BLaER1 (cell line): ENCODE data around the gene GJD2.

Experiments
- H3K27ac ChIP-seq: shearing (Covaris generic); formaldehyde crosslinking; 2 replicates; pipeline ENCODE4 v1.8.1; 2022
- H3K27me3 ChIP-seq: shearing (Covaris generic); formaldehyde crosslinking; 2 replicates; pipeline ENCODE4 v1.8.1; 2022
- H3K36me3 ChIP-seq: shearing (Covaris generic); formaldehyde crosslinking; 2 replicates; pipeline ENCODE4 v1.8.1; 2022
- H3K4me1 ChIP-seq: shearing (Covaris generic); formaldehyde crosslinking; 2 replicates; pipeline ENCODE4 v1.8.1; 2022
- H3K4me2 ChIP-seq: shearing (Covaris generic); formaldehyde crosslinking; 2 replicates; pipeline ENCODE4 v1.8.1; 2022
- H3K4me3 ChIP-seq: shearing (Covaris generic); formaldehyde crosslinking; 2 replicates; pipeline ENCODE4 v1.8.1; 2022
- H3K9ac ChIP-seq: shearing (Covaris generic); formaldehyde crosslinking; 2 replicates; pipeline ENCODE4 v1.8.1; 2022
- H3K9me3 ChIP-seq: shearing (Covaris generic); formaldehyde crosslinking; 2 replicates; pipeline ENCODE4 v1.8.1; 2022
- H4K20me1 ChIP-seq: shearing (Covaris generic); formaldehyde crosslinking; 2 replicates; pipeline ENCODE4 v1.8.1; 2022
- Cebpa-rat ChIP-seq: shearing (Covaris generic); IDR thresholded peaks from 2 replicates; pipeline ENCODE4 v1.8.1; 2022

Gene GJD2

DNA sequence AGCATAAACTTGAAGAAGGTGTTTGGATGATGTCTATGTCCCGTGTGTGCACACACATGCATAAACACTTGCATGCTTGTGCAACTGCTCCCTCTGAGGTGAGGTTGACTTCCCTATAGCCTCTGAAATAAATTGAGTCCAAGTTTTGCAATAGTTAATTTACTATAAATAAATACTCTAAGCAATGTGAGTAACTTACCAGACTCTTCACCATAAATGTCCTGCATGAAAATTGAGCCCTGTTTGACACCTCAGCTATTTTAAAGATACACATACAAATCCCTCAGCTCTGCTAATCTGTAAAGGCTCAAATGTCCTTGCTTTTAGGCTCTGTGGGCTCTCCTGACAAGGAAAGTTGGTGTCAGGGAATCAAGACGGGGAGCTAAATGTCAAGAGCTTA, 37.1 kb downstream of the GJD2 start:
- no peak overlapping the region for H3K9ac ChIP-seq
- H3K36me3 ChIP-seq, result no peaks in the 10 kb centered on the region
- no peak overlapping the region for H3K4me3 ChIP-seq
- no peak overlapping the region for H3K4me2 ChIP-seq
- H3K27me3 ChIP-seq, result no peaks in the 10 kb centered on the region
- no peak for TF ChIP-seq Cebpa-rat
- H3K27ac ChIP-seq, result no peak overlapping the region
- no peaks in the 10 kb centered on the region for H3K4me1 ChIP-seq
- H3K9me3 ChIP-seq, result no peaks in the 10 kb centered on the region
- no peaks in the 10 kb centered on the region for H4K20me1 ChIP-seq

DNA sequence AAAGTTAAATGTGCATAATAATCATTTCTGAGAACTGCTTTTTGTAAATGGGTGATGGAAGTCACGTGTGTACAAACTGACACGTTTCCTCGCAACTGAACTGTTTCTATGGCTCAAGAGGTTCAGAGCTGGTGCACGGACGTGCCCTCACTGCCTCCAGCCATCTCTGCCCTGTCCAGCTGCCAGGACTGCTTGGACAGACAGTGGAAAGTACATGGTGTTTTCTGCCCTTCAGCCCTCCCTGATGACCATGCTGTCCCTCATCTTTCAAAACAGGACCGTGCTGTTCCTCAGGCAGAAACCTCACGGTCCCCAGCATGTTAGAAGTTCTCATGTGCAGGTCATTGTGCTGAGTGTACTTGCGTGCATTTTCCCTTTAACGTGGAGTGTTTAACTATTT, 38.7 kb downstream of the GJD2 start:
- Histone ChIP-seq H4K20me1 (no peaks in the 10 kb centered on the region), H3K27me3 (no peaks in the 10 kb centered on the region), H3K9ac (no peak overlapping the region), H3K9me3 (no peaks in the 10 kb centered on the region), H3K36me3 (no peaks in the 10 kb centered on the region), H3K27ac (no peak overlapping the region), H3K4me3 (no peak overlapping the region), H3K4me2 (no peak overlapping the region), H3K4me1 (no peaks in the 10 kb centered on the region)
- no peak for TF ChIP-seq Cebpa-rat

DNA sequence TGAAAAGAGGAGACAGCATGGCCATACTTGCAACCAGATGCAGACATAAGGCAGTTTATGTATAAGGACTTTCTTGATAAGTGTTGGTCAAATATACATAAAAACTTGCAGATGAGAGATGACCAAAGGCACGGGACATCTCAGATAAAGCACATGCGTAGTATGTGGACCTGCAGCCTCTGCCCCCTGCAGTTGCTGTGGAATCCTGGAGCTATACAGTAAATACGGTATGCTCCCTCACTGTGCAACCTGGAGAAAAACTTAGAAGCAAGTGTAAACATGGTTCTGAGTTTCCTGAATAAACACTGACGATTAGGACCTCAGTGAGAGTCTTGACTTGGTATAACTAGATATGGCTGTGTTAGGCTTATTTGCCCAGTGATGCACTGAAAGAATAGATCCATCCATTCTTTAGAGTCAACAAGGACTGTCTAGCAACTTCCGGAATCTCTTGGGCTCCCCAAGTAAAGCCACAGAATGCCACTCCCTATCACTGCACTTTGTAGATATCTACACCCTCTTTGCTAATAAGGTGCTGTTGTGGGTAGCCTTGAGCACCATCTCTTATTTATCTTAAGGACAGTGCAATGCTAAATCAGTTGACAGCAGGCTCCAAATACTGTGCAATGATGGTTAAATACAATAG, 40.2 kb downstream of the GJD2 start:
- no peaks in the 10 kb centered on the region for H3K36me3 ChIP-seq
- no peak for TF ChIP-seq Cebpa-rat
- H3K4me3 ChIP-seq, result no peak overlapping the region
- no peaks in the 10 kb centered on the region for H4K20me1 ChIP-seq
- H3K4me2 ChIP-seq, result no peak overlapping the region
- no peaks in the 10 kb centered on the region for H3K27me3 ChIP-seq
- no peaks in the 10 kb centered on the region for H3K4me1 ChIP-seq
- no peak overlapping the region for H3K9ac ChIP-seq
- no peak overlapping the region for H3K27ac ChIP-seq
- H3K9me3 ChIP-seq, result no peaks in the 10 kb centered on the region

DNA sequence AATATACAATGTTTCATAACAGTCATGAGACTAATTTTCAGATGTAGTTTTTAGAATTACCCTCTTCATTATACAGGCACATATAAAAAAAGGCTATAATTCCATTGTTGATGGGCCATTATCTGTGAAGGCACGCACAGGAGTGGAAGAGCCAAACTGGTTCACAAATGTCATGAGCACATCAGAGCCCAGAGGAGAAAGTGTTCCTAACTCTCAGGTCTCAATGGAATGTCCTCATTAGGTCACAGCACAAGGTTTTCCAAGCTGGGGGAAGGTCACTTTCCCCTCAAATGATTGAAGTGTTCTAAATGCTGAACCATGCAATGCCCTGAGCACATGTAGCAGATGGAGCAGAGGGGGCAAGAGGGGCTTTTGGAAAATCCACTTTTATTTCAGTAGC, 41.2 kb downstream of the GJD2 start:
- Histone ChIP-seq H3K4me3 (no peak overlapping the region), H3K9me3 (no peaks in the 10 kb centered on the region), H3K27ac (no peak overlapping the region), H3K36me3 (no peaks in the 10 kb centered on the region), H3K4me2 (no peak overlapping the region), H4K20me1 (no peaks in the 10 kb centered on the region), H3K4me1 (no peaks in the 10 kb centered on the region), H3K9ac (no peak overlapping the region), H3K27me3 (no peaks in the 10 kb centered on the region)
- no peak for TF ChIP-seq Cebpa-rat

DNA sequence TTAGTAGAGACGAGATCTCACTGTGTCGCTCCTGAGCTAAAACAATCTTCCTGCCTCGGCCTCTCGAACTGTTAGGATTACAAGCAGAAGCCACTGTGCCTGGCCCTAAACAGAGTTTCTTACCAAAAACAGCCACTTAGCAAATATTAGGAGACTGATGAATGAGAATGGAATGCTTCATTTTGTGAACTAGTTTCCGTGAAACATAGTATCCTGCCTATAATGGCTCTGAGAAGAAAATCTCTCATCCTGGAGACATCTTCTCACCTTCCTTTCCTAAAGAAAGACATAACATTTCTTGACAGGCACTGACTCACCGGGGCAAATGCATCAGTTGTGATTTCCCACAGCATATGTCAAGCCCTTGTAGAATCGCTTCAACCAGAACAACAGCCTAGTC, 44.9 kb downstream of the GJD2 start:
- TF ChIP-seq Cebpa-rat, result no peak
- H3K4me2 ChIP-seq, result no peak overlapping the region
- H3K9ac ChIP-seq, result no peak overlapping the region
- no peaks in the 10 kb centered on the region for H3K9me3 ChIP-seq
- no peak overlapping the region for H3K4me3 ChIP-seq
- H3K36me3 ChIP-seq, result no peaks in the 10 kb centered on the region
- H3K27me3 ChIP-seq, result no peaks in the 10 kb centered on the region
- H3K27ac ChIP-seq, result no peak overlapping the region
- no peaks in the 10 kb centered on the region for H3K4me1 ChIP-seq
- no peaks in the 10 kb centered on the region for H4K20me1 ChIP-seq

DNA sequence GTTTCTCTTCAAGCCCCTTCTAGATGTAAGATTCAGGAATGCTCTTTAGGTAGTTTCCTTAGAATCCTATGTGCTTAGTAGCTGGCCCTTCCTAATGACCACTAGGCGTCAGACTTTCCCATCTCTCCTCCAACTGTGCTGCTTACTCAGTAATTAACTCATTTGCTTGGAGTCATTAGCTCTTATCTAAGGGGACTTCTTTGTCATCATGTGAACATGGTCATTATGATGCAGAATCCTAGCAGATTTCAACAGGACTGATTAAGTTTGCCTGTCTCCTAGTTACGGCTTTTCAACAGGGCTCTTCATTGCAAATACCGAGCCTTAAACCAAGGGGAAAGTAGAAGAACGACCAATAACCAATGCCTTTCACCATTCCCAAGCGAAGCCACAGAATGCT, 46.4 kb downstream of the GJD2 start:
- no peaks in the 10 kb centered on the region for H3K4me1 ChIP-seq
- H3K4me2 ChIP-seq, result no peak overlapping the region
- no peak overlapping the region for H3K9ac ChIP-seq
- no peak for TF ChIP-seq Cebpa-rat
- H3K4me3 ChIP-seq, result no peak overlapping the region
- H3K27ac ChIP-seq, result no peak overlapping the region
- no peaks in the 10 kb centered on the region for H3K27me3 ChIP-seq
- no peaks in the 10 kb centered on the region for H4K20me1 ChIP-seq
- H3K9me3 ChIP-seq, result no peaks in the 10 kb centered on the region
- no peaks in the 10 kb centered on the region for H3K36me3 ChIP-seq

DNA sequence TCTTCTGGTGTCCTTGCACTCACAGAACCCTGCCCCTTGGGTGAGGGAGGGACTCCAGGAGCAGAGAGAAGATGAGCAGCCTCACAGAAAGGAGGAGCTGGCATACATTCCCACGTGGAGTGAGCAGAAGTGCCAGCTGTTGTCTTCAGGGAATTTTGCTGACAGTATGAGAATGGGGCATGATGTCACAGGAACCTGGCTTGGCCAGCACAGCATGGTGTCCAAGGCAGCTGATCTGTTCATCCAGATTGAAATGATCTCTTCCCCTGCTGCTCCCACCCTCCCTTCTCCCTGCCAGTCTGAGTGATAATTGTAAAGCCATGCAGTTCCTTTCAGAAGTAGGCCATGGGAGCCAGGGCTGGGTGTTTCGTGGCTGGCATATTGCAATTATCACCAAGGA, 53.3 kb downstream of the GJD2 start:
- Histone ChIP-seq H3K4me1 (no peaks in the 10 kb centered on the region), H3K9ac (no peak overlapping the region), H3K27me3 (no peaks in the 10 kb centered on the region), H3K36me3 (no peaks in the 10 kb centered on the region), H4K20me1 (no peaks in the 10 kb centered on the region), H3K27ac (no peak overlapping the region), H3K9me3 (no peaks in the 10 kb centered on the region), H3K4me2 (no peak overlapping the region), H3K4me3 (no peak overlapping the region)
- no peak for TF ChIP-seq Cebpa-rat
